Measurements from ENCODE around the gene NCKAP1.

- TF ChIP-seq, protein P1, sequence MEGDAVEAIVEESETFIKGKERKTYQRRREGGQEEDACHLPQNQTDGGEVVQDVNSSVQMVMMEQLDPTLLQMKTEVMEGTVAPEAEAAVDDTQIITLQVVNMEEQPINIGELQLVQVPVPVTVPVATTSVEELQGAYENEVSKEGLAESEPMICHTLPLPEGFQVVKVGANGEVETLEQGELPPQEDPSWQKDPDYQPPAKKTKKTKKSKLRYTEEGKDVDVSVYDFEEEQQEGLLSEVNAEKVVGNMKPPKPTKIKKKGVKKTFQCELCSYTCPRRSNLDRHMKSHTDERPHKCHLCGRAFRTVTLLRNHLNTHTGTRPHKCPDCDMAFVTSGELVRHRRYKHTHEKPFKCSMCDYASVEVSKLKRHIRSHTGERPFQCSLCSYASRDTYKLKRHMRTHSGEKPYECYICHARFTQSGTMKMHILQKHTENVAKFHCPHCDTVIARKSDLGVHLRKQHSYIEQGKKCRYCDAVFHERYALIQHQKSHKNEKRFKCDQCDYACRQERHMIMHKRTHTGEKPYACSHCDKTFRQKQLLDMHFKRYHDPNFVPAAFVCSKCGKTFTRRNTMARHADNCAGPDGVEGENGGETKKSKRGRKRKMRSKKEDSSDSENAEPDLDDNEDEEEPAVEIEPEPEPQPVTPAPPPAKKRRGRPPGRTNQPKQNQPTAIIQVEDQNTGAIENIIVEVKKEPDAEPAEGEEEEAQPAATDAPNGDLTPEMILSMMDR (IDR thresholded peaks at IDR 0.05; ENCODE audit: insufficient read depth, low read length): no peak
- no peak for TF ChIP-seq POLR2AphosphoS5 (IDR thresholded peaks at IDR 0.05; ENCODE audit: low read depth)
- TF ChIP-seq REST (IDR thresholded peaks at IDR 0.05; ENCODE audit: insufficient replicate concordance, low read depth): no peak
Observed at GRCh38 chr2:182890305-182890704, 148.0 kb downstream of the NCKAP1 start.
